Dermis microvascular lymphatic vessel endothelial cell (primary cell): ENCODE results near the gene PRSS27. TPM values are rescaled to one million over a fixed set of nuclear protein-coding genes. Genes with fewer than 3 reads are reported as not detected.
"Not testable (repeated sequence)": the region's sequence is repeated elsewhere in the genome, so short reads cannot be mapped to it uniquely, and the experiment has no call there.

ENCODE experiments used
- DNase-seq, 2 donors: peaks; one replicate each; pipeline versions ENCODE4 v3.0.0 to v3.0.0-alpha.2; 2010; ENCODE audit warnings: low read depth in 2 of 2
- total RNA-seq: library from RNA; depleted of rRNA; stranded (reverse); fragments of >200 nt; gene quantifications from 2 replicates; pipeline ENCODE4 v1.2.1, GENCODE V29; 2014

The PRSS27 gene
- total RNA-seq, 1 donor from 2014 or later: 0.13 TPM

DNA sequence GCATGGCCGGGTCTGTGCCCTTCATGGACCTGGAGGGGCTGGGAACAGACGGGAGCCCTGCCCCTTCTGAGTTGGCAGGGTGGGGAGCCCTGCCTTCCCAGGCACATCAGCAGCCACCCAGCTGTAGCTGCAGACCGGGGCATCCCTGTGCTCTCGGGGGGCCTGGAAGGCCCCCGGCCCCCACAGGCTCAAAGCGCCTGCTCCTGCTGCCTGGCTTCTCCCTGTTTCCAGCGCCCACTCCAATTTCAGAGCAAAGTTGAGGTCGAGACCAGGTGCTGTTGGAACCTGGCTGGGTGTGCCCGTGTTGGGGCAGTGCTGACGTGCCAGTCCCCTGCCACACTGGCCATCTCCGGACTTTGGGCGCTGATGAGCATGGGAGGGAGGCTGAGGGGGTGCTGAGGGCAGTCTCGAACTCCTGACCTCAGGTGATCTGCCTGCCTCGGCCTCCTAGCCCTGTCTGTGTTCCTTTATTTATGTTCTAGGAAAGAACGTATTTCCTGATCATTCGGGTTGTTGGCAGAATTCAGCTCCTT is 4.9 kb upstream of the PRSS27 start:
- DNase-seq: no peak

DNA sequence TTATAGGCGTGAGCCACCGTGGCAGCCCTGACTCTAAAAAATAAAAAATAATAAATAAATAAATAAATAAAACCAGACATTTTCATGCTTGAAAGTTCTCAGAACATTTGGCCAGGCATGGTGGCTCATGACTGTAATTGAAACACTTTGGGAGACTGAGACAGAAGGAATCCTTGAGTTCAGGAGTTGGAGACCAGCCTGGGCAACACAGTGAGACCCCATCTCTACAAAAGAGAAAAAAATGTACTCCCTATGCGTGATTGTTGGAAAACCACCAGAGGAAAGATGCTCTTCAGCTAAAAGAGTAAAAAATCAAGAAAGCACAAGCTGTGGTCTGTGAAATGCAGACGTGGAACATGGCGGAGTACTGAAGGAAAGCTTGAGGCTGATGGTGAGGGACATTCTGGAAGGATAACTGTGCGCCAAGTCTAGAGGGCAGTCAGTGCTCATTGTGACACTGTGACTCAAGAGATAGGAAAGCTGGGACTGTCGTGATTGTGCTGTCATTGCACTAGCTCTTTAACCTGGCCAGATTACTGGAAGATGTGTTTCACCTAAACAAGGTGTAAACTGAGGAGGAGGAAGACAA is 4.2 kb upstream of the PRSS27 start:
- DNase-seq: no peak

DNA sequence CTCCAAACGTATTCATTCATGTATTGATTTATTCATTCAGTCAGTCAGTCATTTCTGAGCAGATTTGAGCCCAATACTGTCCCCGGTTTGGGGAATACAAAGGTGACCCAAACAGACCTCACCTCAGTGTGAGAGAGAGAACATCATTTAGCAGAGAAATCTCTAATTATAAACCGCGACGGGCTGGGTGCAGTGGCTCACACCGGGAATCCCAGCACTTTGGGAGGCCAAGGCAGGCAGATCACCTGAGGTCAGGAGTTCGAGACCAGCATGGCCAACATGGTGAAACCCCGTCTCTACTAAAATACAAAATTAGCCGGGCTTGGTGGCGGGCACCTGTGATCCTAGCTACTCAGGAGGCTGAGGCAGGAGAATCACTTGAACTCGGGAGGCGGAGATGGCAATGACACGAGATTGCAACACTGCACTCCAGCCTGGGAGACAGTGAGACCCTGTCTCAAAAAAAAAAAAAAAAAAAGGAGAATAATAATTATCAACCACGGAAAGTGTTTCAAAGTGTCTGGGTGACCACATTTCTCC is 1.7 kb upstream of the PRSS27 start:
- DNase-seq: not testable (repeated sequence)

DNA sequence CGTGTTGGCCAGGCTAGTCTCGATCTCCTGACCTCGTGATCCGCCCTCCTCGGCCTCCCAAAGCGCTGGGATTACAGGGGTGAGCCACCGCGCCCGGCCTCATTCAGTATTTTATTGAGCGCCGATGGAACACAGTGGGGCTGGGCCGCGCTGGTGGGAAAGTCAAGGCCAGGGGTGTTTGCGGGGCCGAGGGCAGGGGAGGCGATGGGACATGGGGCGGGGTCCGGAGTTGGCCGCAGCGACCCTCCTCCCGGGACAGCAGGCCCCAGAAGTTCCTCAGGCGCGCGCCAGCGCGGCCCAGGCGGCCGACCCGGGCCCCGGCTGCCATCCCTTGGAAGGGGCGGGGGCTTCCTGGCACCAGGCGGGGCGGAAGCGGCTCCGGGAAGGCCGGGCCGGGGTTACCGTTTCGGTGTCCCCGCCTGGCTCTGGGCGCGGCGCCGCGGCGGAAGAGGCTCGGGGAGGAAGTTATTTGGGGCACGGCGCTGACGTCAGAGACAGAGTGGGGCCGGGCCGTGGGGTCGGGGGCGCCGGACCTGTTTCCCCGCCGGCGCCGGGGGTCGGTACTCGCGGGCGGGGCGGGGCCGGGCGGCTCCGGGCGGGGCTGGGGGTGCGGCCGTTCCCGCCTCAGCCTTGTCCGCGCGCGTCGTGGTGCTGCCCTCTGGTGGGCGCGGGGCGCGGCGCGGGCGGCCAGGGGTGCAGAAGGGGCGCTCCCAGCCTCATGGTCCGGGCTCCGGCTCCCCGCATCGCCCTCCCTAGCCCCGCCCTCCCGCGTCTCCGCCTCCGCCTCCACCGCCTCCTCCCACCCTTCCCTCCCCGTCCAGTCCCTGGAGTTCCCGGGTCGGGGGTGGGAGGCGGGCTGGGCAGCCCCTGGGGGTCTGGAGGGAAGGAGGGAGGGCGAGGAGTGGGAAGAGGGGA is 952 bp upstream of the PRSS27 start:
- peak; percentile 29 to 63 for DNase-seq

DNA sequence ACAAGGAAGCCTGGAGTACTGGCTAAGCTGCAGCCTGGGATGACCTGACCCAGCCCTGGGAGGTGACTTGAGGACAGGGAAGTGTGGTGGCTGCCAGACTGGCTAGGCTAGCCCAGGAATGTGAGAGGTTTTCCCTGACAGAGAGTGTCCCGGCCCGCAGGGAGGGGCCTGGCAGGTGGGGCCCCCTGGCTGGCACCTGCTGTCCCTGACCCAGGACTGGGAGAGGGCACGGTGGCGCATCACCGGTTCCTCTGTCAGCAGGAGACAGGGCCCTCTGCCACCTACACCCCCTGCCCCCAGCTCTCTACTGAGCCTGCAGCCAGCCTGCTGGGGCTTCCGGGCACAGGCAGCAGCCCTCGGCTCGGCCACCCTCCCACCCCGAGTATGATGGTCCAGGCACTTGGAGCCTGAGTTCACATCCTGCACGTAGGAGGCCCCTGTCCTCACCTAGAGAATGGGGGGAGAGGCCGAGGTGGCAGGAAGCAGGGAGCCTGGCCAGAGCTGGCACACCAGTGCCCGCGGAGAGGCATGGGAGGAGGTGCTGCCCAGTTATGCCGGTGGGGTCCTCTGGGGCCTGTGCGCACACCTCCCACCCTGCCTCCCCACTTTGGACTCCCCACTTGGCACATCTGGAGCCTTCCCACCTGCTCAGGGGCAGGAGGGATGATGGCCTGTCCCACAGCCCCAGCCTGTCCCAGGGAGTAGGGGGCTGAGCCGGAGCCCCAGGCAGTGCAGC is 528 bp downstream of the PRSS27 start:
- no peak for DNase-seq

DNA sequence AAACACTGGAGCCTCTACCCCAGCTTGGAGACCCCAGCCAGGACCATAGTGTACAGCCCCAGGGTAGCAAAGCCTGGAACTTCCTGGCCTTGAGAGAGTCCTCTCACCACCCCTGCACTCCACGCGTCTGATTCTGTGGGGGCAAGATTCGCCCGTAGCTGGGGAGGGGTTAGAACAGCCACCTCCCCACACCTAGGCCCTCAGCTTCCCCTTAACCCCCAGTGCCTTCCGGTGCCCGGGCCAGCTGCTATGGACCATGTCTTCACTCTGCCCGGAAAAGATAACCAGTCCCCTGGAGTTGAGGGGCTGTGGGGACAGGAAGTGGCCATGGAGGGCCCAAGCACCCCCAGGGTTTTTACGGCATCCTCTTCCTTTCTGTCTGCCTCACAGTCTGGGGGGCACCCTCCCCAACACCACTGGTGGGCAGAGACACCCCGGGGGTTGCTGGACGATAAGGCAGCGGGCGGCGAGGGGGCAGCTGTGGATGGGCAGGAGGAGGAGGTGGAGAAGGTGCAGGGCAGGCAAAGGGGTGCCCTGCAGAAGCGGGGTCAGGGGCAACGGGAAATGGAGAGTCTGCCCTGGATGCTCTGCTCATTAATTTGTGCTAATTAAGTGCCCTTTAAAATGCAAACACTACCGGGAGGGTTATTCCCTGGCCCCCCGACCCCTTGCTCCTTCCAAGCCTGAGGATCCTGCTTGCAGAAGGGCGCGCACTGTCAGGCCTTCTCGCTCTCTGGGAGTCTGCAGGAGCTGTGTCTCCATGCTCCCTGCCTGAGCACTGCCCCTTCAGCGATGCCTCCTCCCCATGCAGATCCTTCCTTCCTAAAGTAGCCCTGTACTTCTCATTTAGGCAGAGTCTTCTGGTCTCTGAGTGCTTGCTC is 2.4 kb downstream of the PRSS27 start:
- DNase-seq: no peak

DNA sequence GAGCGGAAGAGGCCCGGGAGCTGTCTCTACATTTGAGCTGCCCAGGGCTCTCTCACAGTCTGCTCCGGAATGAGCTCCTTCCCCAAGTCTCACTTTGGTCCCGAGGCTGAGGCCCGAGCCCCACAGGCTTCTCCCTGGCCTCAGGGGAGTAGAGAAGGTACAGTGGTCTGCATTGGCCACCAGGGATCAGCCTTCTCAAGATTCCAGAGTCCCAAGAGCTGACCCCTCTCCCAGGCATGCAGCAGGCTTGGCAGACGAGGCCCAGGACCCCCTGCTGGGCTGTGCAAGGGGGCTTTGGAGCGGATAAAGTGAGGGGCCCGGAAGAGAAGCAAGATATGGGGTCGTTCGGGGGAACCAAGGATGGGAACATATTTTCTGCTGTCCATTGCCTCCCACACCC is 3.1 kb downstream of the PRSS27 start:
- no peak for DNase-seq

DNA sequence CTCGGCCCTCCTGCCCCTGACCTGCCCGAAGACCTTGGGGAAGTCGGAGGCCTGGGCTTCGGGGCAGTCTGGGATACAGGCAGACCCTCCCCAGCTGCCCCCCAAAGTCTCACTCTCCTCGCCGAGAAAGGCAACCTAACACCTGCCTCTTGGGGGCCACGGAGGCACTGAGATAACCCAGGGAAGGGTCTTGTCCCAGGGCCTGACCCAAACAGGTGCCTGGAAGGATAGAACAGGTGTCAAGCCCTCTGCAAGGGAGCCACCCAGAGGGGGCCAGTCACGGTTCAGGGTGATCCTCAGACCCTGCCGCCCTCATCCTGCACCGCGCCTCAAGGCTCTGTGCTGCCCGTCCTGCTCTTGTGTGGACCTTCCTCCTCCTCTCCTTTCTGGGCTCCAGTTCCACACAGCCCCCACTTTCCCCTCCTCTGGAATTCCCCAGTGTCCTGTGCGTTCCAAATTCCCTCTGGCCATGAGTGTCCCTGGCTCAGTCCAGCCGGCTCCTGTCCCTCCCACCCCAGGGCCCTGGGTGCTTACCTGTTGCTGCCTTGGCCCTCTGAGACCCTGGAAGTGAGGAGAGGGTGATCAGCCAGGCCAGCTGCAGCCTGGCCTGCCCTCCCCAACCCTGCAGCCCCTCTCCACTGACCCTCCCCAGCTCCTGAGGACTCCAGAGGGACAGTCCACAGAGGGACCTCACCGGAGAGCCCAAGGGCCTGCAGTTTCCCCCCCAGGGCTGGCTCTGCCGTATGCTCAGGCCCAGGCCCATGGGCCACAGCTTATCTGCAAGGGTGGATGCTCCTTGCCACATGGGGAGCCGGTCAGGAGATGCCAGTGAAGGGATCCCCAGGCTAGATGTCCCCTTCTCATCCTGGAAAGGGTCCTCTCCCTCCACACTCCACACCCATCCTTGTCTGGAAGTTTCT is 3.8 kb downstream of the PRSS27 start:
- no peak for DNase-seq

DNA sequence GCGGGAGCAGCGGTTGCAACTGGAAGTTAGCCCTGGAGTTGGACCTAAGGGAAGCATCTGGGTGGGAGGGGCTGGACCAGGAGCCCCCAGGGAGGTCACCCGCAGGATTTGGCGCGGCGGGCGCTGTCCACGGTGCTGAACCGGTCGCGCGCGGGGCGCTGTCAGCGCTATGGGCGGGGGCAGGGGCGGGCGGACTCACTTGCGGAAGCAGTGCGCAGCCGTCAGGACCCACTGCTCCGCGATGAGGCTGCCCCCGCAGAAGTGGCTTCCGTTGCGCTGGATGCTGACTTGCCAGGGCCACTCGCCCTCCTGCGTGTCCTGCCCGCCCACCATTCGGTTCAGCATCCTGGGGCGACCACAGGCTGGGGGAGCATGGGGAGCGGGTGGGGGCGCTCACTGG is 4.5 kb downstream of the PRSS27 start:
- peak; percentile 4 to 57 for DNase-seq

DNA sequence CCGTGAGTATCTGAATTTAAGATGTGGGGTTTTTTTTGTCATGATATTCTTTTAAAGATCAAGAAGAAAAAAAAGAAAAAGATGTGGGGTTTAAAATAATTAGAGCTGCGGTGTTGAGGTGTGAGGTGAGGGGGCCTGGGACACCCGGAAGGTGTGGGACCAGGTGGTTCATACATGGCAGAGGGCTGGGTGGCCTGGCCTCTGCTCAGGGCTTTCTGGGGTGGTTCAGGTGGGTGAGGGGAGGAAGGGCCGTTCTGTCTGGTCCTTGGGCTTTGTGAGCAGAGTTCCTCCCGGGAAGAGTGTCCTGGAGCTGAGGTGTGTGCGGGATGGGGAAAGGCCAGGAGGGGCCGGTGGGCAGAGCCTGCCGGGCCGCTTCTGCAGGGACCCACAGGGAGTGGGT is 5.0 kb downstream of the PRSS27 start:
- DNase-seq: no peak

DNA sequence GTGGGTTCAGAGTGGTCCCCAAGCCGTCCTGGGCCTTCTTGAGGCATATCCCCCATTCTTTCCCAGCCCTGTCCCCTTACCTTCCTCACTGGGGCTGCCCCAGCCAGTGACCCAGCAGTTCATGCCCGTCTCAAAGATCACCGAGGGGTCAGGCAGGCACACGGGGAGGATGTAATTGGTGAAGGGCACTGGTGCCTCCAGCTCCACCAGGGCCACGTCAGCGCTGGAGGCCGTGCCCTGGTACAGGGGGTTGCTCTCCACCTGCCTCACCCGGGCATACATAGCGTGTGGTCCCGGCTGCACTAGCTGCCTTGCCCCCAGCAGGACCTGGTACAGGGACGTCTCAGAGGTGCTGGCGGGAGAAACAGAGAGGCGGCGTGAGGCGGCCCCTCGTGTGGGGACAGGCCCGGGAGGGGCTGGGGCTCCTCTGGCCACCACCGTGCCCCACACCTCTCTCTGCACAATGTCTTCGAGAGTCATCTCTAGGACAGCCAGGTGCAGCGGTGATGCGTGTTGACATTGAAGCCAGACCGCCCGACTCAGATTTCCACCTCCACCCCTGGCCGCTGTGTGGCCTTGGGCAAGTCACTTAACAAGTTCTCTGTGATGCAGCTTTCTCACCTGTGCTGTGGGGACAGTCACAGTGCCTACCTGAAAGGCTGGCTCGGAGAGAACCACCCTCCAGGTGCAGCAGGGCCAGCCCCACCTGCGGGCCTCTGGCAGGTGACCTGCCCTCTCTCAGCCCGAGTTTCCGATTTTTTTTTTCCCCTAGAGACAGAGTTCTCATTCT is 5.8 kb downstream of the PRSS27 start:
- DNase-seq: no peak

DNA sequence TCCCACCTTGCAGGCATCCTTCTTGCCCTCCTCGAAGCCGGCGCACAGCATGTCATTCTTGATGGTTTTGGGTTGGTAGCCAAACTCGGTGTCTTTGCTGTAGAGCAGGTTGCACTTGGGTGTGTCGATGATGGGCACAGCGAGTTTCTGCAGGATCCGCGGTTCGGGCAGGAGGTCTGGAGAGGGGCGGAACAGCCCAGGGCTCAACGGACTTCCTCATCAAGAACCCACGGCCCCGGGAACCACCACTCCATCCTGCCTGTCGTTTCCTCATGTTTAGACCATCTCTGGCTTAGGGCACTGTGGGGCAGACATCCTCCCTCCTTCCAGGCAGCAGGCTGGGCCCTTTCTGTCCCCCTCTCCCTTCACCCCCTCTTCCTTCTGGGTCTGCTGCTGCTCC is 6.5 kb downstream of the PRSS27 start:
- DNase-seq: no peak

DNA sequence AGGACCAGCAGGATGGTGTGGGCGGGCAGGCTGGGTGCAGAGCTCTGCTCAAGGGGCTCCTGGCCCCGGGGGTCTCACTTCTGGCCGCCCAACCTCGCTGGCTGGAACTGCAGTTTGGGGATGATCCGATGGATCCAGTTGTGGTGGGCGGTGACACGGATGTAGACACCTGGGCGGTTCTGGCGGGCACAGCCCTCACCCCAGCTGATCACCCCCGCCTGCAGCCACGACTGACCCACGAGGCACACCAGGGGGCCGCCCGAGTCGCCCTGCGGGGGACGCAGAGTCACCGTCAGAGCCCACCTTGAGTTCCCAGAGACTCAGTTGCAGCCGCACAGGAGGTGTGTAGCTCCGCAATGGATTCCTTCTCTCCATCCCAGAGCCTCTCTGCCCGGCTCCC is 7.5 kb downstream of the PRSS27 start:
- DNase-seq: no peak

DNA sequence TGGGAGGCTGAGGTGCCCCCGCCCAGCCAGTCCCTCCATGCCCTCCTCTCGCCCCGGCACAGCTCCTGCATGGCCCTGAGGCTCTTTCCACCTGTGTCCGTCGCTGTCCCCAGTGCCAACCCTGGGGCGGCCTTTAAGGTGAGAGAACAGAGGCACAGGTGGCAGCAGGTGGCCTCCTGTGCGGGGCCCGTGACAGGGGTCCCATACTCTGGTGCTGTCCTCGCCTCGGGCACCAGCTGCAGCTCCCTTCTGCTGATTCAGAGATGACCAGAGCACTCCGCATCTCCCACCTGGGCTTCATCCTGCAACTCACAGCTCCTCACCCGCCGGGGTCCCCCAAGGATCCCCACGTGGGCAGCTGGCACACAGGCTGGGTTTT is 8.0 kb downstream of the PRSS27 start:
- DNase-seq: no peak

DNA sequence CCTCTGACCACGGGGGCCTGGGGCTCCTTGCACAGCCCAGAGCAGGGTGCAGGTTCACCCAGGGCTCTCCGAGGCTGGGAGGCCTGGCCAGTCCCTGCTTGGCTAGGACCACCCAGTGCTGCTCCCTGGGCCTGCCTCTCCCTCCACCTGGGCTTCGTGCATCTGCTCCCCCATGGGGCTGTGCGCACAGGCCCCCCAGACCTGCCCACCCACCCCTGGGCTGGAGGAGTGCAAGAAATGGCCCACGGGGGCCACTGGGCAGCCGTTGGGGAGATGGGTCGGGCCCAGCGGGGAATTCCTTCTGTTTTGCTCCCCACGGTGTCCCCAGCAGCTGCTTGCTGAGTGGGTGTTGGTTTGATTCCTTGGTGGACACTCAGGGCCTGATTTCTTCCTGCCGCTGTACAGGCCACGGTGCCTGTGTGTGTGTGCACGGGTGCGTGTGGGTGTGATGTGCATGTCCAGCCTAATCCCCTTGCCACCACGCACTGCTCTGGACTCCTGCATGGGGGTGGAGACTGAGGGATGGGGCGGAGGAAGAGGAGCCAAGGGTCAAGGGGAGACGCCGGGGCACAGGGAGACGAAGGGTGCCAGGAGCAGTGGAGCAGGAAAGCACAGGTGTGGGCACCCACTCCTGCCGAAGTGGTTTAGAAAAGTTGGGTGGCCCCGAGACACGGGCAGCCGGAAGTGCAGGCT is 8.5 kb downstream of the PRSS27 start:
- DNase-seq: no peak

DNA sequence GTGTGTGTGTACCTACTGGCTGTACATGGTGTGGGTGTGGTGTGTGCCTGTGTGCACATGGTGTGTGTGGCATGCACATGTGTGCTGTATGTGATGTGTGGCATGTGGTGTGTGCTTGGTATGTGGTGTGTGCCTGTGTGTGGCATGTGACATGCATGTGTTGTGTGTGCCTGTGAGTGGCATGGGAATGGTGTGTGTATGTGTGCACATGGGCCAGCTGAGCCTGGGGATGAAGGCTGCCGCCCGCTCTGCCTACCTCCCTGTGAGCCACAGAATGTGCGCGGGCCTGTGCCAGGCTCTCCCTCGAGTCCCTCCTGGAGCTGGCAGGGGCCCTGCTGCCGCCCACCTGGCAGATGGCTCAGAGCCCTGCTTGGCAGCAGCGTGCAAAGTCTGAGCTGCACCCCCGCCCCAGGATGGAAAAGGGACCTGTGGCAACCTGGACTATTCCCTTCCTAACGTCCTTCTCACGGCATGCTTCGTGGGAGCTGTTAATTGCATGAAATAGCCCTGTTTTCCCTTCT is 9.3 kb downstream of the PRSS27 start:
- DNase-seq: no peak

DNA sequence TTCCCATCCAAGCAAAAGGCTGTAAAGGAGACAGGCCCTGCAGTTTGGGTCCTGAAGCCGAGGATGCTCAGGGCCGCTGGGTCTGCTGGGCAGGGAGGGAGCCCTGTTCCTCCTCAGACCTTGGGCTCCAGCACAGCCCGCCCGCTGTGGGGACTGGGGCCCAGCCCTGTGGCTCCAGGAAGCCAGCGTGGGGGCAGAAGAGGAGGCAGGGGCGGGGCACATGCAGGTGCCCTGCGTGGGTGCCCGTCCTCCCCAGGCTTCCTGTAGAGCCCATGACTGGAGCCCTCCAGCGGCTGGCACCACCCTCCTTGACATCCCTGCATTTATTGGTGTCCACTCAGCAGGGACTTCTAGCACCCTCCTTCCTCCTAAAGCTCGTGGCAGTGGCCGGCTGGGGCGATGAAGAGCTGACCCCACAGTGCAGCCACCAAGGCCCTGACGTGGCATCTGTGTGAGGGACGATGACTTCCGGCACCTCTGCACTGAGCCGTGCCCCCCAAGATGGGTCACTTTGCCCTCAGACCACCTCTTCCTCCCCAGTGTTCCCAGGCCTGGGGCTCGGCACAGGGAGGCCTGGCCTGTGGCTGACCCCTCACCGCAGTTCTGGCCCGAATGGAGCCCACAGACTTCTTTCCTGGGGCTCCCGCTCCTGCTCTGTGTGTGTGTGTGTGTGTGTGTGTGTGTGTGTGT is 9.9 kb downstream of the PRSS27 start:
- DNase-seq: no peak

DNA sequence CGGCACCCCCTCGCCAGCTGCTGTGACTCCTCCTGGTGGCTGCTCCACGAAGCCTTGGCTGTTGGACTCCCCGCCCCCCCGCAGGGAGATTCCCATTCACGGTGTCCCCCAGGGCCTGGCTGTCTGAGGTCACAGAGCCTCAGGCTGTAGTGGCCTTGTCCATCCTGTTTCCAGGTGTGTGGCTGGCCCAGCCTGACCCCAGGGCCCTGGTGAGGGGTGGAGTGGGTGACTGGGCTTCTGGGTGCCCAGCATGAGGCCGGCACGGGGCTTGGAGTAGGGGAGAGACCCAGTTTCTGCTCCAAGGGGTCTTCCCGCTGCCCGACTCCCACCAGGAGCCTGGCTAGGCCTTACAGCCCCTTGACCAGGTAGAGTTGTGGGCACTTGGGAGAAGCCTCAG is 10.4 kb downstream of the PRSS27 start:
- no peak for DNase-seq
